ENCODE results near the gene MOB3B.

Gene MOB3B

GRCh38 chr9:27413511-27414219, 115.9 kb downstream of the MOB3B start:
- DNase-seq = peak; percentile 89

- DNase-seq = no peak
Observed at GRCh38 chr9:27412963-27413362, 116.7 kb downstream of the MOB3B start.

- no peak for DNase-seq
Observed at GRCh38 chr9:27412081-27412480, 117.5 kb downstream of the MOB3B start.

- DNase-seq = no peak
Observed at GRCh38 chr9:27408482-27408881, 121.1 kb downstream of the MOB3B start.

GRCh38 chr9:27408001-27408400, 121.6 kb downstream of the MOB3B start:
- DNase-seq = no peak

- DNase-seq = no peak
Observed at GRCh38 chr9:27407491-27407890, 122.1 kb downstream of the MOB3B start.

GRCh38 chr9:27404661-27405060, 125.0 kb downstream of the MOB3B start:
- DNase-seq = no peak

GRCh38 chr9:27402626-27403025, 127.0 kb downstream of the MOB3B start:
- no peak for DNase-seq

GRCh38 chr9:27400334-27400880, 129.2 kb downstream of the MOB3B start:
- DNase-seq = no peak

- DNase-seq = no peak
Observed at GRCh38 chr9:27398982-27399653, 130.5 kb downstream of the MOB3B start.

GRCh38 chr9:27396495-27396894, 133.1 kb downstream of the MOB3B start:
- no peak for DNase-seq

GRCh38 chr9:27395484-27395921, 134.1 kb downstream of the MOB3B start:
- DNase-seq = no peak

- DNase-seq = no peak
Observed at GRCh38 chr9:27394826-27395201, 134.8 kb downstream of the MOB3B start.

GRCh38 chr9:27394154-27394825, 135.3 kb downstream of the MOB3B start:
- DNase-seq = no peak

GRCh38 chr9:27393054-27393846, 136.4 kb downstream of the MOB3B start:
- no peak for DNase-seq

GRCh38 chr9:27392451-27392850, 137.2 kb downstream of the MOB3B start:
- no peak for DNase-seq

GRCh38 chr9:27391040-27391895, 138.3 kb downstream of the MOB3B start:
- no peak for DNase-seq

GRCh38 chr9:27388150-27388549, 141.5 kb downstream of the MOB3B start:
- no peak for DNase-seq

GRCh38 chr9:27387722-27388121, 141.9 kb downstream of the MOB3B start:
- no peak for DNase-seq

- DNase-seq = no peak
Observed at GRCh38 chr9:27386571-27387091, 143.0 kb downstream of the MOB3B start.

GRCh38 chr9:27385606-27386322, 143.8 kb downstream of the MOB3B start:
- no peak for DNase-seq

Data from DMS 273 treated with DMSO at 0.1 percent for 48 hours (cell line).